ENCODE data around the gene PHF21A. TPM values are rescaled to one million over a fixed set of nuclear protein-coding genes. Genes with fewer than 3 reads are reported as not detected.
A peak's percentile ranks its signal among the peaks of the same experiment; 100 is the strongest.

The PHF21A gene
- total and polyA plus RNA-seq, 10 of the 15 experiments (the other 5 are each of a cell fraction or from before 2014, with no cell fraction given) = 2.6 to 37.2 (median 16.0) TPM

- TF ChIP-seq NKRF (conservative IDR thresholded peaks at IDR 0.05) (peak; percentile 56; the same call in 1 of the 2 replicates), TAF1 (IDR thresholded peaks at IDR 0.05; ENCODE audit: borderline replicate concordance, low read depth, low read length) (peak; percentile 46; the same call in 1 of the 2 replicates), ZNF207 (IDR thresholded peaks at IDR 0.05; ENCODE audit: borderline replicate concordance) (no peak), IRF3 (IDR thresholded peaks at IDR 0.05) (no peak), DPF2 (IDR thresholded peaks at IDR 0.05) (peak; percentile 52; the same call in 1 of the 2 replicates), BACH1 (IDR thresholded peaks at IDR 0.05; ENCODE audit: borderline replicate concordance) (peak; percentile 28; the same call in 1 of the 2 replicates), JUND (IDR thresholded peaks at IDR 0.05; ENCODE audit: low read depth, low read length) (no peak), SREBF1 (IDR thresholded peaks at IDR 0.05; ENCODE audit: low read length) (no peak), HDAC2 (IDR thresholded peaks at IDR 0.05) (no peak), PML (IDR thresholded peaks at IDR 0.05; ENCODE audit: low read length) (no peak), SUZ12 (IDR thresholded peaks at IDR 0.05; ENCODE audit: unreplicated experiment) (no peak), ZBTB33 (IDR thresholded peaks at IDR 0.05) (no peak), NR2C1 (IDR thresholded peaks at IDR 0.05) (no peak), EP300 (IDR thresholded peaks at IDR 0.05; ENCODE audit: borderline replicate concordance in 1 of 2, control insufficient read depth in 1 of 2, low read depth in 2 of 2, low read length in 2 of 2) (no peak), TARDBP (IDR thresholded peaks at IDR 0.05; ENCODE audit: borderline replicate concordance) (no peak; the same call in 1 of the 2 replicates), CHD4 (IDR thresholded peaks at IDR 0.05) (no peak), PBX3 (IDR thresholded peaks at IDR 0.05; ENCODE audit: insufficient replicate concordance, low read depth, low read length) (no peak)
- TF ChIP-seq, protein P1, sequence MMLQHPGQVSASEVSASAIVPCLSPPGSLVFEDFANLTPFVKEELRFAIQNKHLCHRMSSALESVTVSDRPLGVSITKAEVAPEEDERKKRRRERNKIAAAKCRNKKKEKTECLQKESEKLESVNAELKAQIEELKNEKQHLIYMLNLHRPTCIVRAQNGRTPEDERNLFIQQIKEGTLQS (IDR thresholded peaks at IDR 0.05; ENCODE audit: borderline replicate concordance, extremely low read depth, low read depth, low read length) = no peak
- TF ChIP-seq, protein P2, sequence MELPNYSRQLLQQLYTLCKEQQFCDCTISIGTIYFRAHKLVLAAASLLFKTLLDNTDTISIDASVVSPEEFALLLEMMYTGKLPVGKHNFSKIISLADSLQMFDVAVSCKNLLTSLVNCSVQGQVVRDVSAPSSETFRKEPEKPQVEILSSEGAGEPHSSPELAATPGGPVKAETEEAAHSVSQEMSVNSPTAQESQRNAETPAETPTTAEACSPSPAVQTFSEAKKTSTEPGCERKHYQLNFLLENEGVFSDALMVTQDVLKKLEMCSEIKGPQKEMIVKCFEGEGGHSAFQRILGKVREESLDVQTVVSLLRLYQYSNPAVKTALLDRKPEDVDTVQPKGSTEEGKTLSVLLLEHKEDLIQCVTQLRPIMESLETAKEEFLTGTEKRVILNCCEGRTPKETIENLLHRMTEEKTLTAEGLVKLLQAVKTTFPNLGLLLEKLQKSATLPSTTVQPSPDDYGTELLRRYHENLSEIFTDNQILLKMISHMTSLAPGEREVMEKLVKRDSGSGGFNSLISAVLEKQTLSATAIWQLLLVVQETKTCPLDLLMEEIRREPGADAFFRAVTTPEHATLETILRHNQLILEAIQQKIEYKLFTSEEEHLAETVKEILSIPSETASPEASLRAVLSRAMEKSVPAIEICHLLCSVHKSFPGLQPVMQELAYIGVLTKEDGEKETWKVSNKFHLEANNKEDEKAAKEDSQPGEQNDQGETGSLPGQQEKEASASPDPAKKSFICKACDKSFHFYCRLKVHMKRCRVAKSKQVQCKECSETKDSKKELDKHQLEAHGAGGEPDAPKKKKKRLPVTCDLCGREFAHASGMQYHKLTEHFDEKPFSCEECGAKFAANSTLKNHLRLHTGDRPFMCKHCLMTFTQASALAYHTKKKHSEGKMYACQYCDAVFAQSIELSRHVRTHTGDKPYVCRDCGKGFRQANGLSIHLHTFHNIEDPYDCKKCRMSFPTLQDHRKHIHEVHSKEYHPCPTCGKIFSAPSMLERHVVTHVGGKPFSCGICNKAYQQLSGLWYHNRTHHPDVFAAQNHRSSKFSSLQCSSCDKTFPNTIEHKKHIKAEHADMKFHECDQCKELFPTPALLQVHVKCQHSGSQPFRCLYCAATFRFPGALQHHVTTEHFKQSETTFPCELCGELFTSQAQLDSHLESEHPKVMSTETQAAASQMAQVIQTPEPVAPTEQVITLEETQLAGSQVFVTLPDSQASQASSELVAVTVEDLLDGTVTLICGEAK (IDR thresholded peaks at IDR 0.05; ENCODE audit: borderline replicate concordance) = no peak
Observed at GRCh38 chr11:46121724-46122477, 647 bp upstream of the PHF21A start (continued).

Data from GM12878 (cell line).